PC-9 (cell line): ENCODE measurements around the gene LINS1. TPM values are rescaled to one million over a fixed set of nuclear protein-coding genes. Genes with fewer than 3 reads are reported as not detected.

Source experiments
- BruUV-seq: library from RNA; stranded (reverse); fragments of 400-500 nt; replicated peaks from 2 replicates; lab custom pipeline; 2021; lab: Mats Ljungman, UMichigan
- CTCF ChIA-PET: fragments of 300-600 bp; sonication (Branson Sonifier 250); formaldehyde crosslinking; loops from one replicate; lab custom pipeline; 2022; ENCODE audit warnings: antibody characterized with exemption; lab: Charles Lee
- POLR2A ChIA-PET: fragments of 300-600 bp; sonication (Branson Sonifier 250); formaldehyde crosslinking; loops from one replicate; lab custom pipeline; 2022; ENCODE audit warnings: antibody characterized with exemption; ENCODE audit not compliant: unreplicated experiment; lab: Charles Lee
- DNase-seq, 2 experiments: peaks; one replicate each; pipeline versions ENCODE4 v3.0.0 to v3.0.0-alpha.2; 2015 to 2022; ENCODE audit warnings: mixed read lengths in 1 of 2
- H2AFZ ChIP-seq: fragments of 200-600 bp; sonication (generic); 2 replicates; pipeline ENCODE4 v1.8.1; 2017; ENCODE audit warnings: antibody characterized with exemption
- H3F3A ChIP-seq: fragments of 200-600 bp; sonication (generic); 2 replicates; pipeline ENCODE4 v1.8.1; 2017; ENCODE audit warnings: antibody characterized with exemption, mild to moderate bottlenecking, low read depth; ENCODE audit not compliant: insufficient read depth
- H3K27ac ChIP-seq: fragments of 200-600 bp; sonication (generic); 2 replicates; pipeline ENCODE4 v1.6.1; 2016; ENCODE audit warnings: mixed run types
- H3K27me3 ChIP-seq: fragments of 200-600 bp; sonication (generic); 2 replicates; pipeline ENCODE4 v1.6.1; 2016; ENCODE audit warnings: low read depth, mixed run types; ENCODE audit not compliant: insufficient read depth
- H3K36me3 ChIP-seq: fragments of 200-600 bp; sonication (generic); 2 replicates; pipeline ENCODE4 v1.6.1; 2016; ENCODE audit warnings: low read depth, mixed run types
- H3K4me1 ChIP-seq: fragments of 200-600 bp; sonication (generic); replicated peaks from 2 replicates; pipeline ENCODE4 v1.6.1; 2016; ENCODE audit warnings: mixed run types; ENCODE audit not compliant: insufficient read depth
- H3K4me2 ChIP-seq: fragments of 200-600 bp; sonication (generic); 2 replicates; pipeline ENCODE4 v1.6.1; 2017; ENCODE audit warnings: mixed run types
- H3K4me3 ChIP-seq: fragments of 200-600 bp; sonication (generic); 2 replicates; pipeline ENCODE4 v1.6.1; 2016; ENCODE audit warnings: mixed run types
- H3K79me2 ChIP-seq: fragments of 200-600 bp; sonication (generic); 2 replicates; pipeline ENCODE4 v1.6.1; 2017; ENCODE audit warnings: low read depth, mixed run types
- H3K9me2 ChIP-seq: fragments of 200-600 bp; sonication (generic); 2 replicates; pipeline ENCODE4 v1.8.1; 2017; ENCODE audit warnings: mild to moderate bottlenecking; ENCODE audit not compliant: insufficient read depth
- H3K9me3 ChIP-seq: fragments of 200-600 bp; sonication (generic); 2 replicates; pipeline ENCODE4 v1.8.1; 2016; ENCODE audit warnings: low read depth; ENCODE audit not compliant: insufficient read depth
- H4K20me1 ChIP-seq: fragments of 200-600 bp; sonication (generic); 2 replicates; pipeline ENCODE4 v1.8.1; 2017; ENCODE audit not compliant: insufficient read depth
- intact Hi-C: fragments of 100-400 bp; cut with micrococcal nuclease; formaldehyde crosslinking; loops from one replicate; pipeline ENCODE4 v1.10.0; 2022; ENCODE audit not compliant: unreplicated experiment
- total RNA-seq: library from RNA; stranded (reverse); gene quantifications from 2 replicates; pipeline ENCODE4 v1.2.3, GENCODE V29; 2021
- TF ChIP-seq, protein P1 (sequence below): fragments of 200-600 bp; sonication (generic); conservative IDR thresholded peaks from 2 replicates; pipeline ENCODE4 v1.6.1; 2017; ENCODE audit warnings: mixed run types, antibody characterized with exemption, mild to moderate bottlenecking, moderate library complexity

The LINS1 gene
- total RNA-seq, 1 experiment from 2014 or later = 10.9 TPM

DNA sequence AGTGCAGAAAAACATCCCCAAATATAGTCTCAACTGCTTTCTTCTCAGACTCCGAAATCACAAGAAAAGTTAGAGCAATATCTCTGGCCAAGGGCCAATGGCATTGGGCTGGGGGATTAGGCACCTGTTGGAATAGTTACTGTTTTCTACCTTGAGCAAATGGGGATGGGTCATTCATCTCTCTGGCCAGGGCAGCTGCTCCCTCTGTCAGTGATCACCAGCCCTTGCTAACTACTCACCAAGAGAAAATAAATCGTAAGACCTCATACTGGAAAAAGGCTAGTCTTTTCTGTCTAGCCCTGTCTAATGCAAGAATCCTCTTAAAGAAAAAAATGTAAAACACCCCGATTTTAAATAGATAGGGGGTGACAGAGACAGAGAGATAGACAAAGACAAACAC, 84.1 kb downstream of the LINS1 start:
- H3K4me3 ChIP-seq = no peak overlapping the region
- CTCF ChIA-PET = no interaction called here
- H2AFZ ChIP-seq = no peak overlapping the region
- H3K27me3 ChIP-seq = peaks cover 44% of the 10 kb centered on the region
- no peaks in the 10 kb centered on the region for H3K36me3 ChIP-seq
- POLR2A ChIA-PET = no interaction called here
- H3F3A ChIP-seq = no peaks in the 10 kb centered on the region
- no peaks in the 10 kb centered on the region for H3K79me2 ChIP-seq
- no peaks in the 10 kb centered on the region for H4K20me1 ChIP-seq
- BruUV-seq = no TSS peak
- no peak overlapping the region for H3K27ac ChIP-seq
- DNase-seq = no peak
- intact Hi-C loops = no loop called here
- H3K4me2 ChIP-seq = no peak overlapping the region
- TF ChIP-seq, protein P1, sequence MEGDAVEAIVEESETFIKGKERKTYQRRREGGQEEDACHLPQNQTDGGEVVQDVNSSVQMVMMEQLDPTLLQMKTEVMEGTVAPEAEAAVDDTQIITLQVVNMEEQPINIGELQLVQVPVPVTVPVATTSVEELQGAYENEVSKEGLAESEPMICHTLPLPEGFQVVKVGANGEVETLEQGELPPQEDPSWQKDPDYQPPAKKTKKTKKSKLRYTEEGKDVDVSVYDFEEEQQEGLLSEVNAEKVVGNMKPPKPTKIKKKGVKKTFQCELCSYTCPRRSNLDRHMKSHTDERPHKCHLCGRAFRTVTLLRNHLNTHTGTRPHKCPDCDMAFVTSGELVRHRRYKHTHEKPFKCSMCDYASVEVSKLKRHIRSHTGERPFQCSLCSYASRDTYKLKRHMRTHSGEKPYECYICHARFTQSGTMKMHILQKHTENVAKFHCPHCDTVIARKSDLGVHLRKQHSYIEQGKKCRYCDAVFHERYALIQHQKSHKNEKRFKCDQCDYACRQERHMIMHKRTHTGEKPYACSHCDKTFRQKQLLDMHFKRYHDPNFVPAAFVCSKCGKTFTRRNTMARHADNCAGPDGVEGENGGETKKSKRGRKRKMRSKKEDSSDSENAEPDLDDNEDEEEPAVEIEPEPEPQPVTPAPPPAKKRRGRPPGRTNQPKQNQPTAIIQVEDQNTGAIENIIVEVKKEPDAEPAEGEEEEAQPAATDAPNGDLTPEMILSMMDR = no peak
- no peaks in the 10 kb centered on the region for H3K9me3 ChIP-seq
- no peaks in the 10 kb centered on the region for H3K9me2 ChIP-seq
- no peaks in the 10 kb centered on the region for H3K4me1 ChIP-seq

Other genes starting within 250 kb of the LINS1 start
- not detected in 2 replicates for gene CERS3, start 73.2 kb downstream of the LINS1 start, total RNA-seq
- gene ASB7, start 405 bp upstream of the LINS1 start, total RNA-seq = 17.9 and 19.0 TPM in 2 replicates